NCI-H446 (cell line): Measurements from ENCODE around the gene ATP6V0B.
A peak's percentile ranks its signal among the peaks of the same experiment; 100 is the strongest.

Experiments used
- DNase-seq, 2 experiments: peaks; one replicate each; lab custom pipeline; 2025; lab: John Stamatoyannopoulos, UW

ATP6V0B gene

DNA sequence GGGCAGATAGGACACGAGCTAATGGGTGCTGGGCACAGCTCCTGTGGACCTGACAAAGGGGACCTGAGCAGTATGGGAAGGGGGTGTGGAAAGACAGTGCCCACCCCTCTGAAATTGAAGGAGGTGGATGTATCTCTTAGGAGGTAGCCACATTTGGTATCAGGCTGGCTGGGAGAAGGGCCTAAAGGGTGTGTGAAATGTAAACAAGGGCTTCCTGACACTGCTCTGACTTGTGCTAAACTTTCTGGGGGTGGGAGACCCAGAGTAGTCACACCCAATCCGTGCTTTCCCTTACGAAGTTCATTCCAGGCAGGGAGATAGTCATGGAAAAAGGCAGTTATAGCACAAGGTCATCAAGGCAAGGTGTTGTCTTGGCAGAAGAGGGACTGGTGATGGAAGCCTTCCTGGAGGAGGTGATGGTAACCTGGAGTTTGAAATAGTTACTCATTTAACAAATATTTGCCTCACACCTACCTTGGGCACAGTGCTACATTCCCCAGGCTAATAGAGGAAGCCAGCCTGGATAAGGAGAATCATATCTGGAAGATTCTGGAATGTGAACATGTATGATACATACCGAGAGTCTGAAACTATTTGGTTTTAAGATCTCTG is 11.3 kb downstream of the ATP6V0B start:
- no peak for DNase-seq

DNA sequence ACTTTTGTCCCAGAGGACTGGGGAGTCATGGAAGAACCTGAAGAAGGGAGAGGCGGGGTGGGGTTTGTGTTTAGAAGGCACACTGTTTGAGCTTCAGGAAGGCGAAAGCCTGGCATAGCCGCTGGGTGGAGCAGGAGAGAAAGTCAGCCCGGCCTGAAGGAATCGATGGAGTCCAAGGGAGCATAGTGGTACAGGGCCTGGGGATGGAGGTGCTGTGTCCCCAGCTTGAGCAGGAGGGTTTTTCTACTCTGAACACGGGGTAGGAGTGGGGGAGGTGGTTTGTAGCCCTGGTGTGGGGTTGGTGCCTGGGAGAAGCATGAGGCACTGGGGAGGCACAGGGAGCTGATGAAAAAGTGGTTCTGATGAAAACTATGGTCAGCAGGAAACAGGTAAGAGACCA is 12.0 kb downstream of the ATP6V0B start:
- DNase-seq, result no peak

DNA sequence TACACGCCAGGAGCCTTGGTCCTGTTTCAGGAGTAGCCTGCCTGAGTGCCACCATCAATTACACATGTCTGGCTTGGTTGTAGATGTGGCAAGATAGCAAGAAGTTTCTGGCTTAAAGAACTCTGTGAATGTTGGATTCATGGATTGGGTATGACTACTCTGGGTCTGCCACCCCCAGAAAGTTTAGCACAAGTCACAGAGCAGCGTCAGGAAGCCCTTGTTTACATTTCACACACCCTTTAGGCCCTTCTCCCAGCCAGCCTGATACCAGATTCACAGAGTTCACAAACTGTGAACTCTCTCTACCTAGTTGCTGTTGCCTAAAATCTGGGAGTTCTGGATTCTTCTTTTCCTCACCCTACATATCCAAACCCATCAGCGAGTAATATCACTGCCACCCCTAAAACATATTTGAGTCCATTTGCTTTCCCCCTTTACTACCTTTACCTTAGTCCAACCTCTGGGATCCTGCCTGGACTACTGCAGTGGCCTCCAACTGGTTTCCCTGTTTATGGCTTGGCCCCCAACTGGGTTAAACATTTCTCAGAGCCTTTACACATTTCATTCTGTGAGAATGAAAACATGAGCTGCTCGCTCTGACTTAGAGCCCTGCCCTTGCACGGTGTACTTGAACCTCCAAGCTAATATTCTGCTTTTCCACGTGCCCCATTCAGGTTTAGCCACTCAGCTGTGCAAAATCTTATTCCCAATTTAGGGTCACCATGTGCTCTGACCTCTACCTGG is 12.6 kb downstream of the ATP6V0B start:
- no peak for DNase-seq

DNA sequence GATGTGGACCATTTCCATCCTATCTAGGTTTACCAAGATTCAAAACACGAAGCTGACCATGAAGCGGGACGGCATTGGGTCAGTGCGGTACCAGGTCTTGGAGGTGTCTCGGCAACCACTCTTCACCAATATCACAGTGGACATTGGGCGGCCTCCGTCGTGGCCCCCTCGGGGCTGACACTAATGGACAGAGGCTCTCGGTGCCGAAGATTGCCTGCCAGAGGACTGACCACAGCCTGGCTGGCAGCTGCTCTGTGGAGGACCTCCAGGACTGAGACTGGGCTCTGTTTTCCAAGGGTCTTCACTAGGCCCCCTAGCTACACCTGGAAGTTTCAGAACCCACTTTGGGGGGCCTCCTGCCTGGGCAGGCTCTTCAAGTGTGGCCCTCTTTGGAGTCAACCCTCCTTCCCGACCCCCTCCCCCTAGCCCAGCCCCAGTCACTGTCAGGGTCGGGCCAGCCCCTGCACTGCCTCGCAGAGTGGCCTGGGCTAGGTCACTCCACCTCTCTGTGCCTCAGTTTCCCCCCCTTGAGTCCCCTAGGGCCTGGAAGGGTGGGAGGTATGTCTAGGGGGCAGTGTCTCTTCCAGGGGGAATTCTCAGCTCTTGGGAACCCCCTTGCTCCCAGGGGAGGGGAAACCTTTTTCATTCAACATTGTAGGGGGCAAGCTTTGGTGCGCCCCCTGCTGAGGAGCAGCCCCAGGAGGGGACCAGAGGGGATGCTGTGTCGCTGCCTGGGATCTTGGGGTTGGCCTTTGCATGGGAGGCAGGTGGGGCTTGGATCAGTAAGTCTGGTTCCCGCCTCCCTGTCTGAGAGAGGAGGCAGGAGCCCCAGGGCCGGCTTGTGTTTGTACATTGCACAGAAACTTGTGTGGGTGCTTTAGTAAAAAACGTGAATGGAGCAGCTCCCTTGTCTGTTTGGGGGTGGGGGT is 15.8 kb downstream of the ATP6V0B start:
- no peak for DNase-seq

DNA sequence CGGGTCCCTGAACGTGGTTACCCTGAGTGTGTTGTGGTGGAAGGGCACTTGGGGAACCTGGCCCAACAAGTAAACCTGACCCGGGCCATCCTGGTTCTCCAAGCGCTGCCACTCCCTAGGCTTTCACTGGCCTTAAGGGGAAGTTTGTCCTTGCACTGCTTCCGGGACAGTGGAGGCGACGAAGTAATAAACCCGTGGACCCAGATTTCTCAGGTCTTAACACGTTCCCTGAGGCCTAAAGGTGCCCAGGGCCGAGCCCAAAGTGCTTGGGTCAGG is 16.4 kb downstream of the ATP6V0B start:
- DNase-seq, result no peak

DNA sequence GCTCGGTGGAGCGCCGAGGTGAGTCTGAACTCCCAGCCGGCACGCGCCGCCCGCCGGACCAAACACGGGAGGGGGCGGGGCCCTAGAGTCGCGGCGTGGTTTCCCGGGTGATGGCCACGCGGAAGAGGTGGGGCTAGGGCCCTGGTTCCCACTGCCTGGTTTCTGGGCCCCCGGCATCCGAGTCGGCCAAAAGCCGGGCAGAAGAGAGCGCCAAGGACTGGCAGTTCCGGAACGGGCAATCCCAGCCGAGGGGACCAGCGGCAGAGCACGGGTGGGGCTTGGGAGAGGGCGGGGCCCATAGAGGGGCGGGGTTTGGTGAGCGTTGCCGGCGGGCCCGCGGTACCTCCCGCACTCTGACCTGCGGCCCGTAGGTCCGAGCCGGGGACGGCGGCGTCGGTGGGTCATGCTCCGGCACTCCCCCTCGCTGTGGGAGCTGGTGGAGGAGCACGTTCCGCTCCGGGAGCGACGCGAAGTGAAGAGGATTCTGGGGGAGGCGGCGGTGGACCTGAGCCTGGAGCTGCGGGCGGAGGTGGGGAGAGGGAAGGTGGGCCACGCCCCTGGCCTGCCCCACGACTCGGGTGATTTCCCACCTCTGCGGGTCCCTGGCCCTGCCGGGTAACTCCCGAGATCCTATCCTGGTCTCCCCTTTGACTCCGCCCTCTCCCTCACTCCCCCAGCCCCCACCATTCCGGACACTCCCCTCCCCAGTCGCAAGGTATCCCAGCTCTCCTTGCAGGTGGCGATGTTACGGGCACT is 16.9 kb downstream of the ATP6V0B start, which contains the start of gene CCDC24:
CCDC24 (plus strand) TSS at position 124 of the 756 bp plus-strand sequence; CDS start at position 404, 280 bp downstream.
- peak in 1 of 2 experiments; percentile 80 for DNase-seq

DNA sequence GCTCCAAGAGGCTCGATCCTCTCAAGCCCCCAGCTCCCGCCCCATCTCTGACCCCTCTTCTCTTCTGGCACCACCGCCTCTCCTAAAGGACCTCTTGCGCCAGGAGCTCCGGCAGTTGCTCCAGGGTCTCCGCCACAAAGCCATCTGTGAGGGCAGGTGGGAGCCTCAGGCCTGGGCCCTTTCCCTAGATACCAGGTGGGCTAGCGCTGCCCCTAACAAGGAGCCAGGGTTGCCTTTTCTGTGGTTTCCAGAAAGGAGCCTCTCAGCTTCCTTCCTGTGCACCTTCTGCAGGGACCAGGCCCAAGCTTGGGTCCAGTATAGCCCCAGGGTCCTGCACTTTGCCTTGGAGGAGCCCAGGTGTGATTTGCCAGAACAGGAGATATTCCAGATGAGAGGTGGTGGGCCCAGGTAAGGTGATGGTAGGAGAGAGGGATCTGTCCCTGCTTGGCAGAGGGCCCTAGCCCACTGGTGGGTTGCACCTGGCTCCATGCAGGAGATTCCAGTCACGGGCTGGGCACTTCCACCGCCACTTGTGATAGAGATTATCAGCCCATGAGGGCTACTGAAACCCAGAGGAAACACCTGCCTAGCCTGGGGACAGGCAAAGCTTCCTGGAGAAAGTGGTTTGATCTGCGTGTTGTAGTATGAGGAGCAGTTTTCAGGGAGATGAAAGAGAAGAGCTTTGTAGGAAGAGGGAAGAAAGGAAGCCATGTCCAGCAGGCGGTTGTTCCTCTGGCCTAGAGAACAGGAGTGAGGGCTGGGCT is 17.7 kb downstream of the ATP6V0B start:
- no peak for DNase-seq

DNA sequence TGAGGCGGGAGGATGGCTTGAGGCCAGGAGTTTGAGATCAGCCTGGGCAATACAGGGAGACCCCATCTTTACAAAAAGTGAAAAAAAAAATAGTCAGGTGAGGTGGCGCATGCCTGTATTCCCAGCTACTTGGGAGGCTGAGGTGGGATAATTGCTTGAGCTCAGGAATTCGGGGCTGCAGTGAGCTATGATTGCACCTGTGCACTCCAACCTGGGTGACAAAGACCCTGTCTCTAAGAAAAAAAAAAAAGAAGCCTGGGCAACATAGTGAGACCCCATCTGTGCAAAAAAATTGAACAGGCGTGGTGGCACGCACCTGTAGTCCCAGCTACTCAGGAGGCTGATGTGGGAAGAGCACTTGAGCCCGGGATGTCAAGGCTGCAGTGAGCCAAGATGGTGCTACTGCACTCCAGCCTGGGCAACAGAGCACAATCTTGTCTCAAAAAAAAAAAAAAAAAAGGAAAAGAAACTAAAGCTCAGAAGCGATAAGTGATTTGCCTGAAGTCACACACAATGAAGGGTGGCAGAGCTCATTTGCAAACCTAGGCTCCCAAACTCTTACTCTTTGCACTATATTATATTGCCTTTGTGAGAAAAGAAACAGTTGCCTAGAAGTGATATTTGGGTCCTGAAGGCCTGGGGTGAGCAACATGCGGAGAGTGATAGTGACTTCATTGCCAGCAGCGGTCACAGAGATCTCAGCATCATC is 18.6 kb downstream of the ATP6V0B start:
- no peak for DNase-seq

DNA sequence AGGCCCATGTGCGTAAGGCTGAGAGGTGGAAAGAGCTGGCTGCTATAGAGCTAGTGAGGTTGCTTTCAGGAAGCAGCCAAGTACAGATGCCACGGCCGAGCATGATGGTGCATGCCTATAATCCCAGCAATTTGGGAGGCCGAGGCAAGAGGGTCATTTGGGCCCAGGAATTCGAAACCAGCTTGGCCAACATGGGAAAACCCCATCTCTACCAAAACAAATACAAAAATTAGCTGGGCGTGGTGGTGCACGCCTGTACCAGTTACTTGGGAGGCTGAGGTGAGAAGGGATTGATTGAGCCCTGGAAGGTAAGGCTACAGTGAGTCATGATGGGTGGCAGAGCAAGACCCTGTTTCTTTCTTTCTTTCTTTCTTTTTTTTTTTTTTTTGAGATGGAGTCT is 19.3 kb downstream of the ATP6V0B start:
- no peak for DNase-seq

DNA sequence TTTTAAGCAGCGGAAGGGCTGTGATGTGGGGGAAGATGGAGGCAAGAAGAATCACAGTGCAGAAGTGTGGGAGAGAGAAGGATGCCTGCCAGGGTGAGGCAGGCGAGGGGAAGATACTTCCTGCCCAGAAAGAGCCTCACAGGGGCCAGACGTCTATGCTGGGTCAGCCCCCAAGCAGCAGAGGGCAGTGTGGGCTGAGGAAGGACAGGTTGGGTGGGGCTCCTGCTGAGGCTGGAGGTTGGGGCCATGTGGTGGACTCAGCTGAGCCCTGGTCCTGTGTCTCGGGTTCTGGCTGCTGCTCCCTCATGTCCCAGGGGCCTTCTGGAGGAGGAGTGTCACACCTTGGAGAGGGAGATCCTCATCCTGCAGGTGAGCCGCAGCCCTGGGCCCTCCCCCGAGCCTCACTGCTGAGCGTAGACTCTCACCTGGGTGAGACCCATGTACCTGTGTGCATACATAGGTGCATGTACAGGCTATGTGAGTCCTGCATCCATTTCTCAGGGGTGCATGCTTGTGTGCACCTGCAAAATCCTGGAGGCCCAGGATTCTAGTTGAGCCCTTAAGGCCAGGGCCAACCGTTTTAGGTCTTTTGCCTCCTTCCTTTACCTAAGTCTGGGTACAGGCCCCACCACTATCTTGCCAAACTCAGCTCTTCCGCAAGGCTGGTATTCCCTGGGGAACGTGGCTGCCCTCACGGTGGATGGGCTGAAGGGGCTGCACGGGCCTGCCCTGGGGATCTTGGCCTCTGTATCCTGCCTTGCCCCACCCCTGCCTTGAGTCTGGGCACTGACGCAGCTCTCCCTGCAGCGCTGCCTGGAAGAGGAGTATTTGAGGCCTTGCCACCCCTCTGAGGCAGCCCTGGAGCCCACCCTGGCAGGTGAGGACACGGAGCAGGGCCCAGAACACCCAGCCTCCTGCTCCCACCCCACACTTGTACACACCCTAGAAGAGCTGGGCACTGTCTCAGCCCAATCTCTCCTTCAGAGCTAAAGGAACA is 20.3 kb downstream of the ATP6V0B start:
- DNase-seq, result no peak

DNA sequence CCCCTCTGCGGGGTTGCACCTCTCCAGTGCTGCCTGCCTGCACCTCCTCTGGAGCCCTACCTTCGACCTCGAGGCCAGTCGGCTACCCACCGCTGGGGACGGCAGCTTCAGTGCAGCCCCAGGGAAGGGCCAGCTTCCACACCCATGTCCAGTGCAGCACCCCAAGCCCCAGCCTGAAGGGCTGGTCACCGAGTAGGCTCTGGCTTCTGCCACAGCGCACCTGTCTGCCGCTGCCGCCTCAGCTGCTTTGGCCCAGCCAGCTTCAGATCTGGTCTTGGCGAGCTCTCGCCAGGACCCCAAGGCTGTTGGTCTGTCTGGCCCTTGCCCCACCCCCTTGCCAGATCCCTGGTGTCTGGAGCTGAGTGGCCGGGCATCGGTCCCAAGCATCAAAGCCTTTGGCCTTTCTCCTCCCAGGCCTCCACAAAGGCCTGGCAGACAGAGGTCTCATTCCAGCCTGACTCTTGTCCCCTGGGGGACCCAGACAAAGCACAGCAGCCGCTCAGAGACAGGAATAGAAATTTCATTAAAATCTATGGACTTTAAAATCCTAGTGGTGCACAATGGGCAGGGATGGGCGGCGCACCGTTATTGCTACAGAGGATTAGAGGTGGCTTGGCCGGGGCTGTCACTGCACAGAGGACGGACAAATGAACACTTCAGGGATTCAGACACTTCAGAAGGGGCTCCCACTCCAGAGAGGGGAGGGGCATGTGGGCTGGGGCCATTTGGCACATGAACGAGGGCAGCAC is 21.4 kb downstream of the ATP6V0B start:
- no peak for DNase-seq

DNA sequence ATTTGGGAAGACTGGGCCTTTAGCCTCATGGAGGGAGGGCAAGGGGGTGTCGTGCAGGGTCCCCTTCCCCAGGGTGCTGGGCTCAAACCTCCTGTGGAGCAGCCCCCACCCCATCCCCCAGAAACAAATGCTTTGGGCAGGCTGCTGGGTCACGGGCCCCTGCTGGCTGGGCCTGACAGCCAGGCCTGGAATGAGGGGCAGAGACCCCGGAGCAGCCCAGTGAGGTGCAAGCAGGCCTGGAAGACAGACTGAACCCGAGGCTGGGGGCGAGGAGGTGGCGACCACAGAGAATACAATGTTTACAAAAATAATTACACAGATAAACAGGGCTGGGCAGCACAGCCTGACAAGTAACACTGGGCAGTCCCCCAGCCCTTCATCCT is 22.0 kb downstream of the ATP6V0B start:
- no peak for DNase-seq

DNA sequence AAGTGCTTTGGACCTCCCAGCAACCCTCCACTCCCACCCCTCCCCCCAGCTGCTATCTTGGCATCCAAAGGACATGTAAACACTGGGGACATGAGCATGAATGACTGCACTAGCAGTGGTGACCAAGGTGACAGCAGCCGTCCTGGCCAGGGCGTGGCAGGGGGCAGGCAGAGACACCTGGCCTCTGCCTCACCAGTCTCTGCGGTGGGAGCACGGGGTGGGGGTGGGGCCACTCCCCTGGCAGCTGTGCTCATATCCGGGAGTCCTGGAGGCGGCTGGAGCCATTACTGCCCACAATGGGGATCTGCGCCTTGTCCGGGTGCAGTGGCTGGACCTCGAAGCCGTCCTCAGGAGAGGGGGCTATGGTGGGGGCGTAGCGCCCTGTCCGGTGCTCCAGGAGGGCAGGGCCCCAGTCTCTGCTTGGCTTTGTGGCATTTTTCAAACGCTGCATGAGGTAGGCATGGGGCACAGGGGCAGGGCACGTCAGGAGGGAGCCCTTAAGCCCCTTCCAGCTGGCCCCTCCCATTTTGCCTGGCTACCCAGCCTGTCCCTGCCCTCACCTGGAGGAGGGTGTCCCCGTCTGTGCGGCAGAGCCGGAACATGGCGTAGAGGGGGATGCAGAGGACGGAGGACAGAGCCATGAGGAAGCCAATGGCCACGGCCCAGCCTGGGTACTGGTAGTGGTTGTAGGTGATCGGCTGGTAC is 22.7 kb downstream of the ATP6V0B start:
- DNase-seq, result no peak

DNA sequence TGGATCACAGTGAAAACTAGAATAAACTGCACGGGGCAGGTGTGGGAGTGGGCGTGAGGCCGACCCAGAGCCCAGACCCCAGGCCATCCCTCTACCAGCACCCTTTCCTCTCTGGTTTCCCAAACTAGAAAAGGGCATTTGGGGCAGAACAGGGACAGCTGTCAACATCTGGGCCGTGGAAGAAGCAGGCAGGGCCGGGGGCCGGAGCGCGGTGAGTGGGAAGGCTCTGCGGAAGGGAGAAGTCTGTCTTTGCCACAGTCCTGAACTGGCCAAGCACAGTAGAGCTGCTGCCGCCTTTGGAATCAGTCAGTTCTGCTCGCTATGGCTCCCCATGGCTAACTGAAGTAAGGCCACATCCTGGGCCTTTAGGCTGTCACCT is 23.2 kb downstream of the ATP6V0B start:
- DNase-seq, result no peak

DNA sequence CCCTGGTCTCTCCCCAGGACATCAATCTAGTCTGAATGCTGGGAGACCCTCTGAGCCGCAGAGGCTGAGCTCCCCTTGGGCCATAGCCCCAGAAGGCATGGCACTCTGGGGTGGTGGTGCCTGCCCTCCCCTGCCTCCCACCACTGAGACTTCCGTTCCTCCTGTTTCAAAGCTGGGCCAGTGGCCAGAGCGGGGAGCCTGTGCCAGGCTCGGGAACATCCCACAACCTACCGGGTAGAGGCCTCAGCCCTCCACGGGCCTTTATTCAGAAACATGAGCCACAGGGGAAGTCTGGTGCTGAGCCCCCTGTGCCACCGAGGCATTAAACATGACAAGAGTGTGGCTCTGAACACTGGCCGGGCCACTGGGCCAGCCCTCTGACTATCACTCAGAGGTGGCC is 24.7 kb downstream of the ATP6V0B start:
- DNase-seq, result peak in 1 of 2 experiments; percentile 23

DNA sequence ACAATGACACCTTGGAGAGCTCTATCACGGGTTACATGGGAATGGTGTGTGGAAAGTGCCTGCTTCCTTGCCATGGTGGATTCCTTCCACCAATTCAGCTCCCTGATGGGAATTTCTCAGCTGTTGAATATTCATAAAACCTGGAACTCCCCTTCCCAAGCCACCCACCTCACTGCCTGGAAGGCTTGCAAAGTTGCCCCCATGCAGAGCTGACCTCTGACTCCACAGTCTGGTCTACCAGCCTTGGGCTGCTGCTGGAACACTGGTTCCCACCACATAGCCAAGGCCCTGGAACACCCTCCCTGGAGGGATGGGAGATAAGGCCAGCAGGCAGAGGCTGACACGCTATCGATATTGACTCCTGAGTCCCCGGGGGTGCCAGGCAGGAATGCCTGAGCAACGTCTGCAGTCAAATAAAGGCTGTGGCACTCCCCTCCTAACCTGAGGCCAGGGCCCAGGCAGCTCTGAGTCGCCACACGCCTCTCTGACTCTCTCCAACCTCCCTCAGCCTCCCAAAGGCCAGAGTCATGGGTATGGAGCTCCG is 25.4 kb downstream of the ATP6V0B start:
- DNase-seq, result no peak

DNA sequence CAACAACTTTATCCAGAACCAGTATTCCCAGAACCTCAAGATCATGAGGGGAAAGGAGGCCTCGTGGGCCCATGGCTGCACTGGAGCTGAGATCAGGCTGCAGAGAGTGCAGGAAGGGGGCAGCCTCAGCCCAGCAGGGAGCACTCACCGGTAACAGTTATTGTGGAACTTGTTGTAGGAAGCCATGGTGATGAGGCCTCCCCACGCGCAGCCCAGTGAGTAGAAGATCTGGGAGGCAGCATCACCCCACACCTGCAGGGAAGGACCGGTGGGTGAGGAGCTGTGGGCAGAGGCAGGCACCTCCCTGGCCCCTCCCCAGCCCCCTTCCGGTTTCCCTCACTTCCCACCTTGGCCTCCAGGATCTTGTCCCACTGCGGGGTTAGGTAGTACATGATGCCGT is 27.4 kb downstream of the ATP6V0B start:
- DNase-seq, result no peak

DNA sequence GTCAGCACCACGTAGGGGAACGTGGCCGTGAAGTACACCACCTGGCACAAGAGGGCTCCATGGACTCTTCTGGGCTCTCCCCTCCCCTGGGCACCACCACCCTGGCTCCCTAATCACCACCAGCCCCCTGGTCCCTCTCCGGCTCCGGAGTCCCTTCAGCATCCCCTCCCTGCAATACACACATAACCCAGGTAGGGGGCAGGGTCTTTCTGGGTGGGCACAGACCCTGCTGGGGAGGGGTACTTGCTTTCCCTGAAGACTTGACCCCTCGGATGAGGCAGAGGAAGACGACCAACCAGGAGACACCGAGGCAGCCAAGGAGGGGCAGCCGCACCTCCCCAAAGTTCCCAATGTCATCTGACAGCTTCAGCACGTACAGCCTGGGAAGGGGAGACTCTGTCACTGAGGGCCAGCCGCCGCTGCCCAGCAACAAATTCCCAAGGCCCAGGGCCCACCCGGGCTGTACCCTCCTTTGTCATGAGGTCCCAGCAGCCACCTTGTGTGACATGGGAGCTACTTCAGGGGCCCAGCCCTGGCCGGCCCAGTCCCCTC is 27.9 kb downstream of the ATP6V0B start:
- DNase-seq, result no peak
